Stimulated activated CD8-positive, alpha-beta memory T cell treated with anti-CD3 and anti-CD28 coated beads, Interleukin-15, amount 100 ng/mL, for 24 hours (primary cell): Measurements from ENCODE around the gene AKAP6.
"Not testable (repeated sequence)": the region's sequence is repeated elsewhere in the genome, so short reads cannot be mapped to it uniquely, and the experiment has no call there.

Source experiments
- DNase-seq: peaks from one replicate; pipeline ENCODE4 v3.0.0-alpha.2; 2020; ENCODE audit warnings: low read depth

Gene AKAP6

DNA sequence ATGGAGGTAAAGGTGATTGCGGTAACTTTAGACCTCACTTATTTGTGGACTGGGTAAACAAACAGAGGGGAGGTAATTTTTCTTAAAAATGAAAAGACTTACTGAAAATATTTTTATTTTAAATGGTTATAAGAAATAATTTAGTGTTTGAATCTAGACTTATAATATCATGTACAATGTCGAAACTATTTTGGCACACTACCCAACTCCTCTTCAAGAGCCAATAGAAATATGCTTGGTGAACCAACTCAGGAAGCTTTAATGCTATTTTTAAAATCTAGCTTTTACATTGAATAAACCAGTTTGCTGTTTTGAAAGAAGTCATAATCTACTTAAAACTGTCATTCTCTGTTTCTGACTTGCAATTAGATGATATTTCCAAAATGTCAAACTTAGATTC, 433.8 kb downstream of the AKAP6 start:
- DNase-seq = no peak

- no peak for DNase-seq
These were observed 434.6 kb downstream of the AKAP6 start for GRCh38 chr14:32763673-32764072.

DNA sequence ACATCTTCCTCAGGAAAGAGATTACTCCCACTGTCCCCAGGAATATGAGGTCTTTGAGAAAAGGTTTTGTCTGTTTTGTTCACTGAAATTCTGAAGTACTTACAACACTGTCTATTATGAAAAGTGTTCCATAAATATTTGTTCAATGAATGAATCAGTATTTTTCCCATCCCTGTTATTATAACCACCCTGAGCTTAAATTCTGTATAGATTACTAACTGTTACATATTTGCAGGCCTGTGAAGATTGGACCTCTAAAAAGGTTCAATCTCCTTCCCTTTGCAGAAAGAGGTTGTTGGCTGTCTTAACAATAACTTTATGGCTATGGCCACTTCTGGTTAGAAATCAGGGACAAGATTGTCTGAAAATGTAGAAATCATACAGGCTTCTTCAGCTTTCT, 435.0 kb downstream of the AKAP6 start:
- DNase-seq = no peak

DNA sequence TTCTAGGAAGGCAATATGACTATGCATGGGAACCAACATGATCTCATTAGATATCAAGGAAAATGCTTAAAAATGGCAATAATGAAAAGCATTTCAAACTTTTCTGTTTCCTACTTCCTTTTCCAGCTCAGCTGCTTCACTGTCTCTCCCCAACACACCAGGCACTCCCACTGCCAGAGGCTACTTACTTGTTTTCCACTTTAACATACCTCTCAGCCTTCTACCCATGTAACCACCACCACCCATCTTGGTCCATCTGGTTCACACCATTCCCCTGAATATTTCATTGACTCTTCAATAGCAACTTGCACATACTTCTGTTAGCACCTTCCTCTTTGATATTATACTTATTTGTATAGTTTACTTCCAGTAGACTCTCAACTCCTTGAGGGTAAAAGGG, 441.3 kb downstream of the AKAP6 start:
- DNase-seq = no peak

GRCh38 chr14:32774214-32774613, 445.1 kb downstream of the AKAP6 start:
- no peak for DNase-seq

DNA sequence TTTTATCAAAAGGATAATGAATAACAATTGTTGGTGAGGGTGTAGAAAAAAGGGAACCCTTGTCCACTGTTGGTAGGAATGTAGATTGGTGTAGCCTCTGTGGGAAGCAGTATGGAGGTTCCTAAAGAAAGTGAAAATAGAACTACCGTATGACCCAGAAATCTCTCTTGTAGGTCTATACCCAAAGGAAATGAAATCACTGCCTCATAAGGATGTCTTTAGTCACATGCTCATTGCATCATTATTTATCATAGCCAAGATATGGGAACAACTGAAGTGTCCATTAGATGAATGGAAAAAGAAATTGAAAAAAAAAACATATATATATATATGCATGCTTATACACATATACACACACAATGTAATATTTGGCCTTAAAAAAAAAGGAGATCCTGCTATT, 450.7 kb downstream of the AKAP6 start:
- no peak for DNase-seq

DNA sequence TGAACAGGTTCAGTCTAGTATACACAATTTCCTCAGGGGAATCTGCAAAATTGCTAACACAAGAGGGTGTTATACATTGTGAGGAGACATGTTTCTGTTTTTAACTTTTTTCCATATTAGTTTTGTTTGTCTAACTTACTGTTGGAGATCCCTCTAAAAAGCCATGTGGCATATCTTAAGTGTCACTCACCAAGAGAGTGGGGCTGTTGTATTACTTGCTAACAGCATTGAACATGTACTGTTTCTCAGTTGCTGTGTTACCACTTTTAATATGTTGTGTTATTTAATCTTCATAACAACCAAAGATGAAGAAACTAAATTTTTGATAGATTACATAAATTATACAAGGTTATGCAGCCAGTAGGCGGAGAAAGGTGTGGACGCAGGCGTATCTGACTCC, 455.3 kb downstream of the AKAP6 start:
- DNase-seq = no peak

GRCh38 chr14:32785585-32785984, 456.5 kb downstream of the AKAP6 start:
- no peak for DNase-seq

DNA sequence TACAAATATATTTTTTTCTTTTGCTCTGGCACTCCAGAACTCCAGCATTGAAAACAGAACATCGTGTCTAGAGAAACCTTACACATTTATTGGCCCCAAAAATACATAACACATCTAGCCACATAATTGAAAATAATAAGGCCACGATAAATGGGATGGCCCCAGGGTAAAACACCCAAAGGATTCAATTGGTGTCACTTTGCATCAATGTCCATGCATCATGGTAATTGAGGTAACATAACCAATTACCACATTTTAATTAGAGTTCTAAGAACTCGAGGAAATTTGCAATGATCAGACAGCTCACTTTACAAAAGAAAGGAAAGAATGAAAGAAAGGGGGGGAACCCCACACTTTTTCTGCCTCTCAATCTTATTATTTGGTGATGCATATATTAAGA, 457.8 kb downstream of the AKAP6 start:
- no peak for DNase-seq

DNA sequence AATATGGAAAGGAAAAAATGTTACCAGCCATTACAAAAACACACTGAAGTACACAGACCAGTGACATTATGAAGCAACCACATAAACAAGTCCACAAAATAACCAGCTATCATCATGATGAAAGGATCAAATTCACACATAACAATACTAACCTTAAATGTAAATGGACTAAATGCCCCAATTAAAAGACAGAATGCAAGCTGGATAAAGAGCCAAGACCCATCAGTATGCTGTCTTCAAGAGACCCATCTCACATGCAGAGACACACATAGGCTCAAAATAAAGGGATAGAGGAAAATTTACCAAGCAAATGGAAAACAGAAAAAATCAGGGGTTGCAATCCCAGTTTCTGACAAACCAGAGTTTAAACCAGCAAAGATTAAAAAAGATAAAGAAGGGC, 463.9 kb downstream of the AKAP6 start:
- not testable (repeated sequence) for DNase-seq

- no peak for DNase-seq
These were observed 471.2 kb downstream of the AKAP6 start for GRCh38 chr14:32800320-32800719.

DNA sequence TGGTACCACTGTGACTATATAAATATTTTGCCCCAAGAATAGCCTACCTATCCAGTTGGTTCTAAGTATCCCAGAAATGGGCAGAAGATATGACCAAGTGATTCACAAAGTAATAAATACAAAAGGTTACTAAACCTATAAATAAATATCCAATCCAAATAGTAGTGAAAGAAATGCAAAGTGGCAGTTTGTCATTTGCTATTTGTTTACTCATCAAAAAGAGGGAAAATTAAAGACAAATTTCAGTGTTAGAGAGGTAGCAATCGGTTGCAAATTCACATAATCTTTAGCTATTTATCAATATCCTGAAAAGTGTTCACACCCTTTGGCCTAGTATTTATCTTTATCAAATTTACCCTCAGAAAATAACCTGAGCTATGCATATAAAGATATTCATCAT, 473.2 kb downstream of the AKAP6 start:
- no peak for DNase-seq

DNA sequence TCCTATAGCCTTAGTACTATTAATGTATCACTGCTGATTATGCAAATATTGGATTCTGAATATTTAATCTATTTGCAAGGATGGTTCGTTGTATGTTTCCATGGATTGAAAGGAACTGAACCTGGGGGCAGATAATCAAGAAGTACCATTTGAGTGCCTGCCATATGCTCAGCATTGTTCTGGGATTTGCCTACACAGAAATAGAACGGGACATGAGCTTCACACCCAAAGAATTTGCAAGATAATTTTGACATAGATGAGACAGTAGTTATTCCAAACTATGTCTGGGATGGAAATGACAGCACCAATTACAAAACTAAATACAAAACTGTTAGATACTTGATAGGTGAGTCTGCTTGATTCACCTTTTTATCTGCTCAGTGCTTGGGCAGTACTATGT, 476.9 kb downstream of the AKAP6 start:
- DNase-seq = no peak

DNA sequence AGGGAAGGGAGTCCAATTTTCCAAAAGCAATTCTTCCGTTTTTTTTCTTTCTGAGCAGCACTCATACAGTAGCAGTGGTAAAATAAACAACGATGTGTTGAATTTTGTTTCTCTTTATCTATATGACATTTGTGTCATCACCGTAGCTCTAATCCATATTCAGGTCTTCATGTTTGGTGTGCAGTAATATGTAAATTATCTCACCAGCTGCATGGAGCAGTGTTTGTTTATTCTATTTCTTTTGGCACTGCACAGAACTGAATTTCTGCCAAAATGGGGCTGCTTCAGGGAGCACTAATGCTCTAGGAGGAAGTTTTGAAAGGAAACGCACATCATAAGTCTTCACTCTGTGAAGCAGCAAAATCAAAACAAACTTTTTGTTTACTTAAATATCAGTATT, 479.5 kb downstream of the AKAP6 start:
- no peak for DNase-seq

GRCh38 chr14:32809255-32809654, 480.2 kb downstream of the AKAP6 start:
- no peak for DNase-seq

- DNase-seq = no peak
These were observed 484.3 kb downstream of the AKAP6 start for GRCh38 chr14:32813401-32813800.

GRCh38 chr14:32814721-32815120, 485.6 kb downstream of the AKAP6 start:
- no peak for DNase-seq

DNA sequence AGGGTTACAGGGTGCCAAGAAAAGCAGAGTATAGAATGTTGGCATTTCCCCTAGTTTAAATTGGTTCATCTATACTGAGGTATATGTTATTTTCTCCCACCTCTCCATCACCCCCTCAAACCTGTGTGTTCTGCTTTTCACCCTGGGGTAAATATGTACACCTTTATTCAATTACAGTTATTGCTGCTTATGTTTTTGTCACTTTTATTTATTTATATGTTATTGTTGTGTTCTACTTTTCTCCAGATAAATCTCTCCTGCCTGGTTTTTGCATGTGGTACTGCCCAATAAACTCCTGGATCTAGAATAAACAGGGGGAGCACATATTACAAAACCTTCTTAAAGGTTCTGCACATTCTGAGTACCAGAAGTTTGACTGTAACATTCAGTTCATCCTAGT, 487.5 kb downstream of the AKAP6 start:
- no peak for DNase-seq

DNA sequence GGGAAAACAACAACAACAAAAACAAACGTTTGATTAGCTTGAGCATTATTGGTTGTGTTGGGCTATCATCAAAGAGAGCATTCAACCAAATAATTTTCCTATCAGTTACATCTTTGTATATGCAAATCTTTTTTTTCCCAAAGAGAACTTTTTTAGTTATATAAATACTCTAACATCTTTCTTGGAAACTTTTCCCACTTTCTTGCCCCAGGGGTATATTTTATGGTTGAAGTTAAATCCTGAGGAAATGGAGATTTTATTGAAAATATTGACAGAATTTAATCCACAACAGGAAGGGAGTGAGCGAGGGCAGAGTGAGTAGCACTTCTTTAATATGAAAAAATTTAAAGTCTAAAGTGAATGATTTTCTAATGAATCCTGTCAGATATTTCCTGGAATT, 488.7 kb downstream of the AKAP6 start:
- DNase-seq = no peak

GRCh38 chr14:32818581-32818980, 489.5 kb downstream of the AKAP6 start:
- DNase-seq = no peak

- DNase-seq = no peak
These were observed 491.1 kb downstream of the AKAP6 start for GRCh38 chr14:32820181-32820580.

- DNase-seq = no peak
These were observed 491.6 kb downstream of the AKAP6 start for GRCh38 chr14:32820682-32821081.

- no peak for DNase-seq
These were observed 493.0 kb downstream of the AKAP6 start for GRCh38 chr14:32821964-32822653.

- DNase-seq = no peak
These were observed 494.6 kb downstream of the AKAP6 start for GRCh38 chr14:32823706-32824105.

GRCh38 chr14:32824195-32824594, 495.1 kb downstream of the AKAP6 start:
- no peak for DNase-seq
